ENCODE results near the gene CXCL11.
"Not testable (repeated sequence)": the region's sequence is repeated elsewhere in the genome, so short reads cannot be mapped to it uniquely, and the experiment has no call there.

- TF ChIP-seq POLR2A, CTCF (IDR thresholded peaks at IDR 0.05): not testable (repeated sequence)
Observed at GRCh38 chr4:76043306-76043705, 7.4 kb upstream of the CXCL11 start.

Data from Peyer's patch (tissue), 4 donors.